ENCODE data around the gene PCDHA9.
"Not testable (repeated sequence)": the region's sequence is repeated elsewhere in the genome, so short reads cannot be mapped to it uniquely, and the experiment has no call there.

The PCDHA9 gene

GRCh38 chr5:140834439-140835008 lies 13.7 kb upstream of the PCDHA9 start:
- DNase-seq: not testable (repeated sequence)

- DNase-seq: no peak
Measured at GRCh38 chr5:140835622-140836510, 12.3 kb upstream of the PCDHA9 start.

DNA sequence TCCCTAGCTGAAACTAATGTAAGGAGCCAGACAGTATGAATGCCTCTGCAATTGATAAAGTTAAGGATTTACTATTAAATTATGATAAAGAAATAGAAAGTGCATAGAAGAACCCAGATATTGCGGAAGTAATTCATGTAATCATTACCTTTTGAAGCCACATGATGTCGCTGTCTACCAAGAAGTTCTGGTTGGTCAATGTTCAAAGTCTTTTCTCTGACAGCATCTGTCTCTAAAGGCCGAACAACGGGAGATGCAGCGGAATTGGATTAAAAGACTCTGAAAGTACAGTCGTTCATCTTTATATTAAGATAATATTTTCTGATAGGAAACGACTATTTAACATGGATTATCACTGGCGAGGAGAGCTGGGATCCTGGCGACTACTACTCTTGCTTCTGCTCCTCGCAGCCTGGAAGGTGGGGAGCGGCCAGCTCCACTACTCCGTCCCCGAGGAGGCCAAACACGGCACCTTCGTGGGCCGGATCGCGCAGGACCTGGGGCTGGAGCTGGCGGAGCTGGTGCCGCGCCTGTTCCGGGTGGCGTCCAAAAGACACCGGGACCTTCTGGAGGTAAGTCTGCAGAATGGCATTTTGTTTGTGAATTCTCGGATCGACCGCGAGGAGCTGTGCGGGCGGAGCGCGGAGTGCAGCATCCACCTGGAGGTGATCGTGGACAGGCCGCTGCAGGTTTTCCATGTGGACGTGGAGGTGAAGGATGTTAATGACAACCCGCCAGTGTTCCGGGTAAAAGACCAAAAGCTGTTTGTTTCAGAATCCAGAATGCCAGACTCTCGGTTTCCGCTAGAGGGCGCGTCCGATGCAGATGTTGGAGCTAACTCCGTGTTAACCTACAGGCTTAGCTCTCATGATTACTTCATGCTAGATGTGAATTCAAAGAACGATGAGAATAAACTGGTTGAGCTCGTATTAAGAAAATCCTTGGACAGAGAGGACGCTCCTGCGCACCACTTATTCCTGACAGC lies 6.9 kb upstream of the PCDHA9 start, which contains the start of gene PCDHA8:
Gene PCDHA8 (plus strand): TSS at position 210 of the 985 bp plus-strand sequence. CDS start 135 bp downstream, at position 345.
- peak; percentile 35 for DNase-seq

DNA sequence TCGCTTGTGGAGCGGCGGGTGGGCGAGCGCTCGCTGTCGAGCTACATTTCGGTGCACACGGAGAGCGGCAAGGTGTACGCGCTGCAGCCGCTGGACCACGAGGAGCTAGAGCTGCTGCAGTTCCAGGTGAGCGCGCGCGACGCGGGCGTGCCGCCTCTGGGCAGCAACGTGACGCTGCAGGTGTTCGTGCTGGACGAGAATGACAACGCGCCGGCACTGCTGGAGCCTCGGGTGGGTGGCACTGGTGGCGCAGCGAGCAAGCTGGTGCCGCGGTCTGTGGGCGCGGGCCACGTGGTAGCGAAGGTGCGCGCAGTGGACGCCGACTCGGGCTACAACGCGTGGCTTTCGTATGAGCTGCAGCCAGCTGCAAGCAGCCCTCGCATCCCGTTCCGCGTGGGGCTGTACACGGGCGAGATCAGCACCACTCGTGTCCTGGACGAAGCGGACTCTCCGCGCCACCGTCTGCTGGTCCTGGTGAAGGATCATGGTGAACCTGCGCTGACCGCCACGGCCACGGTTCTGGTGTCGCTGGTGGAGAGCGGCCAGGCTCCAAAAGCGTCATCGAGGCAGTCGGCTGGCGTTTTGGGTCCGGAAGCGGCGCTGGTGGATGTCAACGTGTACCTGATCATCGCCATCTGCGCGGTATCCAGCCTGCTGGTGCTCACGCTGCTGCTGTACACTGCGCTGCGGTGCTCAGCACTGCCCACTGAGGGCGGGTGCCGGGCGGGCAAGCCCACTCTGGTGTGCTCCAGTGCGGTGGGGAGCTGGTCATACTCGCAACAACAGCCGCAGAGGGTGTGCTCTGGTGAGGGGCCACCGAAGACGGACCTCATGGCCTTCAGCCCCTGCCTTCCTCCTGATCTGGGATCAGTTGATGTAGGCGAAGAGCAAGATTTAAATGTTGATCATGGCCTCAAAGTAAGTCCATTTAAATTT lies 5.1 kb upstream of the PCDHA9 start:
- DNase-seq: no peak

DNA sequence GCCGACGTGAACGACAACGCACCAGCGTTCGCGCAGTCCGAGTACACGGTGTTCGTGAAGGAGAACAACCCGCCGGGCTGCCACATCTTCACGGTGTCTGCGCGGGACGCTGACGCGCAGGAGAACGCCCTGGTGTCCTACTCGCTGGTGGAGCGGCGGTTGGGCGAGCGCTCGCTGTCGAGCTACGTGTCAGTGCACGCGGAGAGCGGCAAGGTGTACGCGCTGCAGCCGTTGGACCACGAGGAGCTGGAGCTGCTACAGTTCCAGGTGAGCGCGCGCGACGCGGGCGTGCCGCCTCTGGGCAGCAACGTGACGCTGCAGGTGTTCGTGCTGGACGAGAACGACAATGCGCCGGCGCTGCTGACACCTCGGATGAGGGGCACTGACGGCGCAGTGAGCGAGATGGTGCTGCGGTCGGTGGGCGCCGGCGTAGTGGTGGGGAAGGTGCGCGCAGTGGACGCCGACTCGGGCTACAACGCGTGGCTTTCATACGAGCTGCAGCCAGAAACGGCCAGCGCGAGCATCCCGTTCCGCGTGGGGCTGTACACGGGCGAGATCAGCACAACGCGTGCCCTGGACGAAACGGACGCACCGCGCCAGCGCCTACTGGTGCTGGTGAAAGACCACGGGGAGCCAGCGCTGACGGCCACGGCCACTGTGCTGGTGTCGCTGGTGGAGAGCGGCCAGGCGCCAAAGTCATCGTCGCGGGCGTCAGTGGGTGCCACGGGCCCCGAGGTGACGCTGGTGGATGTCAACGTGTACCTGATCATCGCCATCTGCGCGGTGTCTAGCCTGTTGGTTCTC lies 1.9 kb downstream of the PCDHA9 start:
- not testable (repeated sequence) for DNase-seq

DNA sequence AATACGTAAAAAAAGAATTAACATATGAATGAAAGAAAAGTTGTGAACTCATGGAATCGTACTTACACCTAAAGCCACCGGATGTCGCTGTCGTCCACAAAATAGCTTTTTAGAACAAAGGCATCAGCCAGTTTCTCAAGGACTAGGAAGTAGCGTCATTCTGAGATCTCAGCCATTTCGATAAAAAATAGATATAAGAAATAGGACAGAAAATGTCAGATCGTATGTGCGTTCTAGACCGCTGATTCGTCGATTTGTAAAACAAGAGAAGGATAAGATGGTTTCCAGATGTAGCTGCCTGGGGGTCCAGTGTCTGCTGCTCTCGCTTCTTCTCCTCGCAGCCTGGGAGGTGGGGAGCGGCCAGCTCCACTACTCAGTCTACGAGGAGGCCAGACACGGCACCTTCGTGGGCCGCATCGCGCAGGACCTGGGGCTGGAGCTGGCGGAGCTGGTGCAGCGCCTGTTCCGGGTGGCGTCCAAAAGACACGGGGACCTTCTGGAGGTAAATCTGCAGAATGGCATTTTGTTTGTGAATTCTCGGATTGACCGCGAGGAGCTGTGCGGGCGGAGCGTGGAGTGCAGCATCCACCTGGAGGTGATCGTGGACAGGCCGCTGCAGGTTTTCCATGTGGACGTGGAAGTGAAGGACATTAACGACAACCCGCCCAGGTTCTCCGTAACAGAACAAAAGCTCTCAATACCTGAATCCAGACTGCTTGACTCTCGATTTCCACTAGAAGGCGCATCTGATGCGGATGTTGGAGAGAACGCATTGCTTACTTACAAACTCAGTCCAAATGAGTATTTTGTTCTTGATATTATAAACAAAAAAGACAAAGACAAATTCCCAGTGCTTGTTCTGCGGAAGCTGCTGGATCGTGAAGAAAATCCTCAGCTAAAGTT lies 7.8 kb downstream of the PCDHA9 start, which contains the start of gene PCDHA10:
Gene PCDHA10 (plus strand): TSS at position 126 of the 903 bp plus-strand sequence. CDS start 152 bp downstream, at position 278.
- no peak for DNase-seq

DNA sequence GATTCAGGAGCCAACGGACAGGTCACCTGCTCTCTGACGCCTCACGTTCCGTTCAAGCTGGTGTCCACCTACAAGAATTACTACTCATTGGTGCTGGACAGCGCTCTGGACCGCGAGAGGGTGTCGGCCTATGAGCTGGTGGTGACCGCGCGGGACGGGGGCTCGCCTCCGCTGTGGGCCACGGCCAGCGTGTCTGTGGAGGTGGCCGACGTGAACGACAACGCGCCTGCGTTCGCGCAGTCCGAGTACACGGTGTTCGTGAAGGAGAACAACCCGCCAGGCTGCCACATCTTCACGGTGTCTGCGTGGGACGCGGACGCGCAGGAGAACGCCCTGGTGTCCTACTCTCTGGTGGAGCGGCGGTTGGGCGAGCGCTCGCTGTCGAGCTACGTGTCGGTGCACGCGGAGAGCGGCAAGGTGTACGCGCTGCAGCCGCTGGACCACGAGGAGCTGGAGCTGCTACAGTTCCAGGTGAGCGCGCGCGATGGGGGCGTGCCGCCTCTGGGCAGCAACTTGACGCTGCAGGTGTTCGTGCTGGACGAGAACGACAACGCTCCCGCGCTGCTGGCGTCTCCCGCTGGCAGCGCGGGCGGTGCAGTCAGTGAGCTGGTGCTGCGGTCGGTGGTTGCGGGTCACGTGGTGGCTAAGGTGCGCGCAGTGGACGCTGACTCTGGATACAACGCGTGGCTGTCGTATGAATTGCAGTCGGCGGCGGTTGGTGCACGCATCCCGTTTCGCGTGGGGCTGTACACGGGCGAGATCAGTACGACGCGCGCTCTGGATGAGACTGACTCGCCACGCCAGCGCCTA lies 9.2 kb downstream of the PCDHA9 start:
- DNase-seq: no peak

- no peak for DNase-seq
Measured at GRCh38 chr5:140857987-140858240, 9.7 kb downstream of the PCDHA9 start.

GRCh38 chr5:140862441-140863295 lies 14.5 kb downstream of the PCDHA9 start:
- DNase-seq: no peak

DNA sequence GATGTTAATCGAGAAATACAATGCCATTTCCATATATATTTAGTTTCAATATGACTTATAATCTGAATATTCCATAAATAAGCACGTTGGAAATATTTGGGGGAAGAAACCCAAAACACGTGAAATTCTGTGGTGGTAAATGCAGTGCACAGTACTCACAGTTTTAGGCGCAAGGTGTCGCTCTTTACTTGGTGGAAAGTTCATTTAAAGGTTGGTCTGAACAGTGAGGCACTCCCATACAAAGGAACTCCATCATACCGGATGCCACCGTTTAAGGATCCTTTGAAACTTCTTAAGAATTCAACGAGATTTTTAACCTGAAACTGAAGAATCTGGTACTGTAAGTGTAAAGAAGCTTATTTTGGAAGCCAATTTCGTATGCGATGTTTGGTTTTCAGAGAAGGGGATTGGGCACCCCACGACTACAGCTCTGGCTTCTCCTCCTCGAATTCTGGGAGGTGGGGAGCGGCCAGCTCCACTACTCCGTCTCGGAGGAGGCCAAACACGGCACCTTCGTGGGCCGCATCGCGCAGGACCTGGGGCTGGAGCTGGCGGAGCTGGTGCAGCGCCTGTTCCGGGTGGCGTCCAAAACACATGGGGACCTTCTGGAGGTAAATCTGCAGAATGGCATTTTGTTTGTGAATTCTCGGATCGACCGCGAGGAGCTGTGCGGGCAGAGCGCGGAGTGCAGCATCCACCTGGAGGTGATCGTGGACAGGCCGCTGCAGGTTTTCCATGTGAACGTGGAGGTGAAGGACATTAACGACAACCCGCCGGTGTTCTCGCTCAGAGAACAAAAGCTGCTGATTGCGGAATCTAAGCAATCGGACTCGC lies 20.8 kb downstream of the PCDHA9 start, which contains the start of gene PCDHA11:
Gene PCDHA11 (plus strand): TSS at position 237 of the 834 bp plus-strand sequence. CDS start 147 bp downstream, at position 384.
- DNase-seq: no peak

DNA sequence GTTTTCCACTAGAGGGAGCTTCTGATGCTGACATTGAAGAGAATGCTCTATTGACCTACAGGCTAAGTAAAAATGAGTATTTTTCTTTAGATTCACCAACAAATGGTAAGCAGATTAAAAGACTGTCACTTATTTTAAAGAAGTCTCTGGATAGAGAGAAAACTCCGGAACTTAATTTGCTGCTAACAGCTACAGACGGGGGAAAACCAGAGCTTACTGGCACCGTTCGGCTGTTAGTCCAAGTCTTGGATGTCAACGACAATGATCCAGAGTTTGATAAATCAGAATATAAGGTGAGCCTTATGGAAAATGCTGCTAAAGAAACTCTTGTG lies 21.3 kb downstream of the PCDHA9 start:
- no peak for DNase-seq

DNA sequence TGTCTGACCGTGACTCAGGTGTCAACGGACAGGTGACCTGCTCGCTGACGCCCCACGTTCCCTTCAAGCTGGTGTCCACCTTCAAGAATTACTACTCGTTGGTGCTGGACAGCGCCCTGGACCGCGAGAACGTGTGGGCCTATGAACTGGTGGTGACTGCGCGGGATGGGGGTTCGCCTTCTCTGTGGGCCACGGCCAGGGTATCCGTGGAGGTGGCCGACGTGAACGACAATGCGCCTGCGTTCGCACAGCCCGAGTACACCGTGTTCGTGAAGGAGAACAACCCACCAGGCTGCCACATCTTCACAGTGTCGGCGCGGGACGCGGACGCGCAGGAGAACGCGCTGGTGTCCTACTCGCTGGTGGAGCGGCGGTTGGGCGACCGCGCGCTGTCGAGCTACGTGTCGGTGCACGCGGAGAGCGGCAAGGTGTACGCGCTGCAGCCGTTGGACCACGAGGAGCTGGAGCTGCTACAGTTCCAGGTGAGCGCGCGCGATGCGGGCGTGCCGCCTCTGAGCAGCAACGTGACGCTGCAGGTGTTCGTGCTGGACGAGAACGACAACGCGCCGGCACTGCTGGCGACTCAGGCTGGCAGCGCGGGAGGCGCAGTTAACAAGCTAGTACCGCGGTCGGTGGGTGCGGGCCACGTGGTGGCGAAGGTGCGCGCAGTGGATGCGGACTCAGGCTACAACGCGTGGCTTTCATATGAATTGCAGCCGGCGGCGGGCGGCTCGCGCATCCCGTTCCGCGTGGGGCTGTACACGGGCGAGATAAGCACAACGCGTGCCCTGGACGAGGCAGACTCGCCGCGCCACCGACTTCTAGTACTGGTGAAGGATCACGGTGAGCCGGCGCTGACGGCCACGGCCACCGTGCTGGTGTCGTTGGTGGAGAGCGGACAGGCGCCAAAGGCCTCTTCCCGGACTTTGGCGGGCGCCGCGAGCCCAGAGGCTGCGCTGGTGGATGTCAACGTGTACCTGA lies 22.3 kb downstream of the PCDHA9 start:
- DNase-seq: no peak

DNA sequence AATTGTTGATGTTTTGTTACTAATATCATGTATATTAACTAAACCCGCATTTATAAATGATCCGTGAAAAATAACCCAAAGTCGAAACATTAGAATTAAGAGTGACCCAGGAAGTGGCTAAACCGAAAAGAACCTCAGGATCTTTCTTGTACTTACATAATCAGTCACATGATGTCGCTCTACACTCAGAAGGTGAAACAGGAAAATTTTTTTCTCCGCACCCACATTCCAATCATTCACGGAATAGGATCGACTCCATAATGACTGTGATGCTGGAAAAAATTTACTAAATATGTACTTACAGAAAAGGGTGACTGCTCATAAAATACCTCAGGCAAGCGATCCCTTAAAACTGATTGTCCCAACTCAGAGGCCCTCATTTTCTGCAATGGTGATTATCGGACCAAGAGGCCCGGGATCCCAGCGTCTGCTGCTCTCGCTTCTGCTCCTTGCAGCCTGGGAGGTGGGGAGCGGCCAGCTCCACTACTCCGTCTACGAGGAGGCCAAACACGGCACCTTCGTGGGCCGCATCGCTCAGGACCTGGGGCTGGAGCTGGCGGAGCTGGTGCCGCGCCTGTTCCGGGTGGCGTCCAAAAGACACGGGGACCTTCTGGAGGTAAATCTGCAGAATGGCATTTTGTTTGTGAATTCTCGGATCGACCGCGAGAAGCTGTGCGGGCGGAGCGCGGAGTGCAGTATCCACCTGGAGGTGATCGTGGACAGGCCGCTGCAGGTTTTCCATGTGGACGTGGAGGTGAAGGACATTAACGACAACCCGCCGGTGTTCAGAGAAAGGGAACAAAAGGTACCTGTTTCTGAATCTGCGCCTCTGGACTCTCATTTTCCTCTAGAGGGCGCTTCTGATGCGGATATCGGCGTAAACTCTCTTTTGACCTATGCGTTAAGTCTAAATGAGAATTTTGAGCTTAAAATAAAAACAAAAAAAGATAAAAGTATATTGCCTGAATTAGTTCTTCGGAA lies 27.2 kb downstream of the PCDHA9 start, which contains the start of gene PCDHA12:
Gene PCDHA12 (plus strand): TSS at position 224 of the 981 bp plus-strand sequence. CDS start 165 bp downstream, at position 389.
- DNase-seq: no peak

- not testable (repeated sequence) for DNase-seq
Measured at GRCh38 chr5:140876541-140877261, 28.5 kb downstream of the PCDHA9 start.

Data from activated CD4-positive, alpha-beta T cell treated with anti-CD3 and anti-CD28 coated beads for 48 hours (primary cell).